Medulla oblongata (tissue), 1 donor: ENCODE data around the gene HBE1.
"Not testable (repeated sequence)": the region's sequence is repeated elsewhere in the genome, so short reads cannot be mapped to it uniquely, and the experiment has no call there.

Source experiments
- DNase-seq: peaks from one replicate; pipeline ENCODE4 v3.0.0-alpha.2; 2015; ENCODE audit errors: extremely low spot score

The HBE1 gene

GRCh38 chr11:5269715-5270147 is at the start of gene HBE1:
Gene HBE1, minus strand, starts transcription at chr11:5269945. Its CDS starts 55 bp downstream, at chr11:5269890.
- DNase-seq = no peak

- no peak for DNase-seq
These were observed 47.5 kb upstream of the HBE1 start for GRCh38 chr11:5317292-5317691.

GRCh38 chr11:5313326-5314023 is 43.7 kb upstream of the HBE1 start:
- DNase-seq = not testable (repeated sequence)

DNA sequence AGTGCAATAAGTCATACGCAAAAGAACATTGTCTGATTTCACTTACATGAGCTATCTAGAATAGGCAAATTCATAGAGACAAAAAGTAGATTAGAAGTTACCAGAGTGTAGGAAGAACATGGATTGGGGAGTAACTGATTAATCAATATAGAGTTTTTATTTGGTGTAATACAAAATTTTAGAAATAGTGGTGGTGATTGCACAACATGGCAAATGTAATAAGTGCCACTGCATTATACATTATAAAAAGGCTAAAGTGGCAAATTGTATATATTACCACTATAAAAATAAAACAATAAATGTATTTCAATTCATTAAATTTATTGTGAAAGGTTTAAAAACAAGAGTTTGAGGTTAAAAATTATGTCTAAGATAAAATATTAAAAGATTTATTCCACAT is 40.7 kb upstream of the HBE1 start:
- DNase-seq = no peak

GRCh38 chr11:5307256-5308019 is 37.7 kb upstream of the HBE1 start:
- DNase-seq = no peak

GRCh38 chr11:5304046-5304445 is 34.3 kb upstream of the HBE1 start:
- no peak for DNase-seq

DNA sequence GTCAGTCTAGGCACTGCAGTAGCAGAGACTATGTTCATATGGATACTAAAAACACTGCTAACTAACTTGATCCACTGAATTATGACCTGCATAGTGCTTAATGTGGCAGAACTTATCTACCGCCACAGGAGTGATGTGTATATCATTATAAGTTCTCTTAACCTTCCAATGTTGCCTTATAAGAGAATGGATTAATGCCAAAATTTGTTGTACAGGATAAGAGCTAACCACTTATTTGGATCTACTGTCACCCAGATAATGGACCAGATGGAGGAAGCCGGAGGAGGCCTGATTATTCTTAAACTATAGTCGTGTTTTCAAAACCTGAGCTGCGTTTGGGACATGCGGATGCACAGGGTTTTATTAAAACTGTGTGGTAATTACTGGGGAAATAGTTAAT is 33.9 kb upstream of the HBE1 start:
- no peak for DNase-seq

GRCh38 chr11:5301846-5302245 is 32.1 kb upstream of the HBE1 start, which contains the start of gene OR51B4:
Gene OR51B4, minus strand, starts transcription at chr11:5301946. Its CDS starts 0 bp downstream, at chr11:5301946.
- DNase-seq = no peak

DNA sequence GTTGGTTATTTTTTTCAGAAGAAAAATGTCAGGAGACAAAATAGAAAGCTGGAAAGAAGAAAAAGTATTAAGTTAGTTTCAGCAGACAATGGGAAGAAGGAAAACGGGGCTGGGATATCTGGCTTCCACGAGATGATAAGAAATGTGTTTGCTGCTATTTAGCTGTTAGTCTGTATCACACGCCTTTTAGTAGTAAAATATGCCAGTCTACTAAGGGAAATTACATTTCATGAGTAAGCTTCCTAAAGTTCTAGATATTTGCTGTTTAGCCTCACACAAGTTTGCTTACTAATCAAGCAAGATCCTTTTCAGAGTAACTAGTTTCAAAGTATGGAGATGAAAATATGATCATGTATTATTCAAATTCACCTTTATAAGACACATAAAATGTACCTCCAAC is 30.5 kb upstream of the HBE1 start:
- DNase-seq = no peak

DNA sequence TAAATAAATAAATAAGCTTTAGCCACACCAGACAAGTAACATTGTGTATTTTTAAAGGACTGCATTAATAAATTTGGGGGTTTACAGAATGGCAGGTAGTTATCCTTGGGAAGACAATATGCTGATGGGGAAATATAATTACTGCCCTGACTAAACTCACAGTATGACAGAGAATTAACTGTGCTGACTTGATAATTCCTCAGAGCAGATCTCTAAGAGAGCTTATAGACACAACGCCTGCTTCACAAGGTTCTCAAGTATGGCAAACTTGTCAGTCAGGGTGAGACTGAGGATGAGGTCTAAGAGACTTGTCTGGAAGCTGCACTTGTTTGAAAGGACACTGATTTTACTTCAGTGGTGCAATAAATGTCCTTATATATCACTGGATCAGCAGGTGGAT is 28.7 kb upstream of the HBE1 start:
- no peak for DNase-seq

DNA sequence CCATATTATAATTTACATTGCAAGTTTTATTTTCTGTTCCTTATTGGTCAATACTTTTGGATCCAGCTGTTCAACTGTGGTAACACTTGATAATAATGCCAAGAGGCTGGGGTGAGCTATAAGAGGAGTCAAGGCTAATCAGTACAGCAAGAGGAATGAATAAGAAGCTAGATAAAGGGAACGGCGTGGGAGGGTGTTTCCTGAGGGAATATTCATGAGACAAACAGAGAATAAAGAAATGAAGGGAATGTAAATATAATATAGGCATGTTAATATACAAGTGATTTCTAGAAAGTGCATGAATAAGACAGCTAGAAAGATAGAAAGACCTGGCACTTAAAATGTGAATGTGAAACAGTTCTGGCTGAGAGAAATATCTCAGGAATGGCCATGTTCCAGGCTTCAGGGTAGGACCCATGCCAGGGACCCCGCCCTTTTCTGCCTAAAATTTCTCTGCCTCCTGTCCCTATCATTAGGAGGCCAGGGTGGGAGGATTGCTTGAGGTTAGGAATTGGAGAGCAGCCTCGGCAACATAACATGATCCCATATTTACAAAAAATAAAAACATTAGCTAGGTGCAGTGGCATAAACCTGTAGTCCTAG is 28.1 kb upstream of the HBE1 start:
- no peak for DNase-seq

DNA sequence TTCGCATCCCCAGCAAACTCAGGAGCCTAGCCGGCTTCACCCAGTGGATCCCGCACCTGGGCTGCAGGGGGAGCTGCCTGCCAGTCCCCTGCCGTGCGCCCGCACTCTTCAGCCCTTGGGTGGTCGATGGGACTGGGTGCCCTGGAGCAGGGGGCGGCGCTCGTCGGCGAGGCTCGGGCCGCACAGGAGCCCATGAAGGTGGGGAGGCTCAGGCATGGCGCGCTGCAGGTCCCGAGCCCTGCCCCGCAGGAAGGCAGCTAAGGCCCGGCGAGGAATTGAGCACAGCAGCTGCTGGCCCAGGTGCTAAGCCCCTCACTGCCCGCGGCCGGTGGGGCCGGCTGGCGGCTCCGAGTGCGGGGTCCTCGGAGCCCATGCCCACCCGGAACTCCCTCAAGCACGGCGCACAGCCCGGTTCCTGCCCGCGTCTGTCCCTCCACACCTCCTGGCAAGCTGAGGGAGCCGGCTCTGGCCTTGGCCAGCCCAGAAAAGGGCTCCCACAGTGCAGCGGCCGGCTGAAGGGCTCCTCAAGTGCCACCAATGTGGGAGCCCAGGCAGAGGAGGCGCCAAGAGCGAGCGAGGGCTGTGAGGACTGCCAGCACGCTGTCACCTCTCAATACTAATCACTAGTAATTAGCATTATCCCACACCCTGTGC is 24.7 kb upstream of the HBE1 start:
- not testable (repeated sequence) for DNase-seq

DNA sequence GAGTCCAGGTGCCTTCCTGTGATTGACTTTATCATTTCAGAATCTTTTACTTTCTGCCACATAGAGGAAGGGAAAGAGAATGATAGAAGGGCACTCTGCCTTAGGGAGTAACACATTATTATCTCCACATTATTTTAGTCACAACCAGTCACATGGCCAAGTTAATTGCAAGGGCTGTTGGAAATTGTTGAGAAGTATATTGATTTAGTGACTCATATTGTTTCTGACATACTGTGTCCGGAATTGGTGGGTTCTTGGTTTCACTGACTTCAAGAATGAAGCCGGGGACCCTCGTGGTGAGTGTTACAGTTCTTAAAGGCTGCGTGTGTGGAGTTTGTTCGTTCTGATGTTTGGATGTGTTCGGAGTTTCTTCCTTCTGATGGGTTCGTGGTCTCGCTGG is 23.3 kb upstream of the HBE1 start:
- no peak for DNase-seq

GRCh38 chr11:5291207-5291838 is 21.6 kb upstream of the HBE1 start:
- DNase-seq = no peak

- DNase-seq = no peak
These were observed 20.4 kb upstream of the HBE1 start for GRCh38 chr11:5290106-5290505.

DNA sequence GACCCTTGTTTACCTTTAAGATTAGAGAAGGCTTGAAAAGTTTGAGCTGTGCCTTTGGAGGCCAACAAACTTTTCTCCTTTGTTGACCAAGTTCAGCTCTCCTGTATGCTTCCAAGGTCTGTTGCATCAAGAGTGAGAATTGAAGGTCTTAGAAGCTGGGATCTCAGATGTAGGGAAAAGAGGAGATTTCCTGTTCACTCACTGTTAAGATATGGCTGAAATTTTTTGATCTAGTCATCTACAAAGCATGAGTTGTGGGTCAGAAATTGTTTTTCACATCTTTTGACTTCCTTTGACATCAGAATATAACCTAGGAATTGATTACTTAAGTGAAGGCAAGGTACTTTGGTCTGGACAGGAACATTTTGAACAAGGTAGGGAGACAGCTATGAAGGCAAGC is 20.0 kb upstream of the HBE1 start:
- no peak for DNase-seq

DNA sequence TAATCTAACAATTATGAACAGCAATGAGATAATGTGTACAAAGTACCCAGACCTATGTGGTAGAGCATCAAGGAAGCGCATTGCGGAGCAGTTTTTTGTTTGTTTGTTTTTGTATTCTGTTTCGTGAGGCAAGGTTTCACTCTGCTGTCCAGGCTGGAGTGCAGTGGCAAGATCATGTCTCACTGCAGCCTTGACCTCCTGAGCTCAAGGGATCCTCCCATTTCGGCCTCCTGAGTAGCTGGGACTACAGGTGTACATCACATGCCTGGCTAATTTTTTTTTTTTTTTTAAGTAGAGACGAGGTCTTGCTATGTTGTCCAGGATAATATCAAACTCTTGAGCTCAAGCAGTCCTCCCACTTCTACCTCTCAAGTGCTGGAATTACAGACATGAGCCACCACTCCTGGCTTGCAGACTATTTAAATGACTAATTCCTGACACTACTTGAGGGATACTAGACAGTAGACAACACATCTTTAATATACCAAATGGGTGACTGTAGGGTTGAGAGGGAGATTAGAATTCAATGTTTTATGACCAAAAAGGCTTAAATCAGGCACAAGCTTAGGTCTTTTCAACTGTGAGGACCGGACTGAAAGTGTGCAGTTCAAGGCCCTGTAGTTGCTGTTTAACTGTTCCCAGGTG is 19.3 kb upstream of the HBE1 start:
- no peak for DNase-seq

GRCh38 chr11:5288108-5288905 is 18.6 kb upstream of the HBE1 start:
- DNase-seq = no peak

- no peak for DNase-seq
These were observed 17.2 kb upstream of the HBE1 start for GRCh38 chr11:5286901-5287300.

DNA sequence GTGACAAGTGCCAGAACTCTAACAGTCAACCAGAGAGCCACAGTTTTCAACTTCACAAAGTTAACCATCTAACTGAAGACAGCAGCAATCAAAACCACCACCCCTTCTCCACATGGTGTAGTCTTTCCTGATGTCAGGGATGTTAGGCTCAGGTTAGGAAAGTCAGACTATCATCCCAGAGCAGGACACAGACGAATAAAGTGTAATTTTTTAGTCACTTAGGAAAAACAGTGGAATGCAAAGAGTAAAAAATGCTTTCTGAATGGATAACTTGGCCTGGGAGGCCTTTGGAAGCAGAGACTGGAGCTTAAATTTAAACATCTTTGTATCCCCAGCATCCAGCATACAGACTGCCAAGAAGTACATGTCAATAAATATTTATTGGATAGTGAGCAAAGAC is 16.6 kb upstream of the HBE1 start:
- no peak for DNase-seq
